Testis (tissue), 3 donors: ENCODE results near the gene JAKMIP2. TPM values are rescaled to one million over a fixed set of nuclear protein-coding genes. Genes with fewer than 3 reads are reported as not detected.

ENCODE experiments used
- DNase-seq: peaks from one replicate; pipeline ENCODE4 v3.0.0-alpha.2; 2019
- H3K27ac ChIP-seq, 2 donors: fragments of 200-600 bp; sonication (generic); one replicate each; pipeline ENCODE4 v1.5.1; 2019
- H3K27me3 ChIP-seq: fragments of 200-600 bp; sonication (generic); one replicate; pipeline ENCODE4 v1.5.1; 2019
- H3K36me3 ChIP-seq: fragments of 200-600 bp; sonication (generic); one replicate; pipeline ENCODE4 v1.5.1; 2017; ENCODE audit warnings: low read depth; ENCODE audit errors: missing control alignments
- H3K4me1 ChIP-seq: fragments of 200-600 bp; sonication (generic); one replicate; pipeline ENCODE4 v1.5.1; 2019
- H3K4me3 ChIP-seq, 2 donors: fragments of 200-600 bp; sonication (generic); one replicate each; pipeline ENCODE4 v1.5.1; 2017 to 2019
- H3K9me3 ChIP-seq: fragments of 200-600 bp; sonication (generic); one replicate; pipeline ENCODE4 v1.5.1; 2017
- POLR2A ChIP-seq: fragments of 450-650 bp; IDR thresholded peaks from one replicate; pipeline ENCODE4 v1.6.1; 2017; ENCODE audit warnings: antibody characterized with exemption, mild to moderate bottlenecking, moderate library complexity
- WGBS, 2 donors: methylation state at CpG; one replicate each; pipeline ENCODE4 v1.1.5; 2018; 5-methylcytosine and 5-hydroxymethylcytosine counted together
- intact Hi-C: fragments of 100-400 bp; cut with DNase I; formaldehyde crosslinking; loops from one replicate; pipeline ENCODE4 v1.15.1; 2023; ENCODE audit warnings: low total_unique reads
- polyA plus RNA-seq: library from polyadenylated mRNA; stranded (reverse); fragments of 350-450 nt; fragmentation: Illumina TruSeq; extraction: RNeasy Lipid Tissue Mini Kit (QIAGEN cat#74804); gene quantifications from one replicate; pipeline ENCODE4 v1.2.3, GENCODE V29; 2014; ENCODE audit warnings: low read depth, low replicate concordance; ENCODE audit not compliant: insufficient read depth
- total RNA-seq, 2 donors: library from RNA; depleted of rRNA; stranded (reverse); fragments of >200 nt; gene quantifications; one replicate each; pipeline ENCODE4 v1.2.3, GENCODE V29; 2016
- TF ChIP-seq, protein P1 (sequence below), 3 experiments: fragments of 450-650 bp in 2 of 3; fragments of 200-600 bp in 1 of 3; sonication (generic) in 1 of 3; IDR thresholded peaks; one replicate each; pipeline ENCODE4 v1.5.1; 2016 to 2019; ENCODE audit warnings: antibody characterized with exemption in 3 of 3, mild to moderate bottlenecking in 2 of 3, moderate library complexity in 1 of 3

JAKMIP2 gene
- total and polyA plus RNA-seq, 3 donors from 2014 or later: 1.7 to 7.7 (median 3.4) TPM

GRCh38 chr5:147645197-147645596, 137.3 kb downstream of the JAKMIP2 start:
- H3K27ac ChIP-seq: no peak overlapping the region
- no peak overlapping the region for H3K4me3 ChIP-seq
- DNase-seq: no peak
- intact Hi-C loops: no loop called here
- H3K27me3 ChIP-seq: no peaks in the 10 kb centered on the region
- H3K4me1 ChIP-seq: no peaks in the 10 kb centered on the region
- H3K9me3 ChIP-seq: no peaks in the 10 kb centered on the region
- H3K36me3 ChIP-seq: no peaks in the 10 kb centered on the region
- 57 to 73% methylated on average over 11 of the region's 11 CpGs for WGBS, 2 donors
- TF ChIP-seq, protein P1, sequence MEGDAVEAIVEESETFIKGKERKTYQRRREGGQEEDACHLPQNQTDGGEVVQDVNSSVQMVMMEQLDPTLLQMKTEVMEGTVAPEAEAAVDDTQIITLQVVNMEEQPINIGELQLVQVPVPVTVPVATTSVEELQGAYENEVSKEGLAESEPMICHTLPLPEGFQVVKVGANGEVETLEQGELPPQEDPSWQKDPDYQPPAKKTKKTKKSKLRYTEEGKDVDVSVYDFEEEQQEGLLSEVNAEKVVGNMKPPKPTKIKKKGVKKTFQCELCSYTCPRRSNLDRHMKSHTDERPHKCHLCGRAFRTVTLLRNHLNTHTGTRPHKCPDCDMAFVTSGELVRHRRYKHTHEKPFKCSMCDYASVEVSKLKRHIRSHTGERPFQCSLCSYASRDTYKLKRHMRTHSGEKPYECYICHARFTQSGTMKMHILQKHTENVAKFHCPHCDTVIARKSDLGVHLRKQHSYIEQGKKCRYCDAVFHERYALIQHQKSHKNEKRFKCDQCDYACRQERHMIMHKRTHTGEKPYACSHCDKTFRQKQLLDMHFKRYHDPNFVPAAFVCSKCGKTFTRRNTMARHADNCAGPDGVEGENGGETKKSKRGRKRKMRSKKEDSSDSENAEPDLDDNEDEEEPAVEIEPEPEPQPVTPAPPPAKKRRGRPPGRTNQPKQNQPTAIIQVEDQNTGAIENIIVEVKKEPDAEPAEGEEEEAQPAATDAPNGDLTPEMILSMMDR (IDR thresholded peaks at IDR 0.05): no peak
- no peak for TF ChIP-seq POLR2A

DNA sequence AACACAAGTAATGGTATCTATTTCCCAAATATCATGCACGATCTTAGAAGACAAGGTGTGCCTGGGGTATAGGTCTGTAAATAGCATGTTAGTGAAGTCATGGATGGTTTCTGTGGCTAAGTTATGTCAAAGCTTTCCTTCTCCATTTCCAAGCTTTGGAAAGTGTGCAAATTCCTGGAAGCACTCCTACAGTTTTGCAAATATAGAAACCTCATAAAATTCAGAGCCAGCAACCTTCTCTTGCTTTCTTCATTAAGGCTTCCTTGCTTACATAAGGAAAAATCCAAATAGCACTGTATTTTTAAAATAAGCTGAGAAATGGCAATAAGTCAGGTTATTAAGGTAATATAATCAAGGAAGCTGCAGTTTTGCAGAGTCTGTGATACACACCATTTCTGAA, 138.1 kb downstream of the JAKMIP2 start:
- DNase-seq: no peak
- no peaks in the 10 kb centered on the region for H3K9me3 ChIP-seq
- 90 to 96% methylated on average over 1 of the region's 1 CpG for WGBS, 2 donors
- H3K4me3 ChIP-seq: no peak overlapping the region
- no peaks in the 10 kb centered on the region for H3K36me3 ChIP-seq
- H3K27me3 ChIP-seq: no peaks in the 10 kb centered on the region
- no peak overlapping the region for H3K27ac ChIP-seq
- intact Hi-C loops: no loop called here
- H3K4me1 ChIP-seq: no peaks in the 10 kb centered on the region
- TF ChIP-seq, protein P1 (IDR thresholded peaks at IDR 0.05): no peak
- TF ChIP-seq POLR2A: no peak

DNA sequence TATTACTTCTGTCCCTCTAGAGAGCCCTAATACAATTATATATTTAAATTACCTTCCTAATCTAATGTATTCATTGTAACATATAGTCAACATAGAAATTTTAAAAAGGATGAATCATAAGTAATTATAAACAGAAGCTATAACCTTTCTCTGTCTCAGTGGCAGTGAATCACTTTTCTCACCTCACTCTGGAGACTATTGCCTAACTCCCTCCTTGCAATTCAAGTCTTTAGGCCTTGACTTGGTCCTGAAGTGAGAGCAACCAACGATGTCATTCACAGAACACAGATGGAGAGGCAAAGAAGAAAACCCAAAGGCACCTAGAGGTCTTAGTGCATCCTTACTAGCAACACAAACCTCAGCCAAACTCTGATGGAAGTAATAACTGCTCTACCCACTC, 139.4 kb downstream of the JAKMIP2 start:
- H3K4me3 ChIP-seq: no peak overlapping the region
- 65 to 86% methylated on average over 1 of the region's 1 CpG for WGBS, 2 donors

DNA sequence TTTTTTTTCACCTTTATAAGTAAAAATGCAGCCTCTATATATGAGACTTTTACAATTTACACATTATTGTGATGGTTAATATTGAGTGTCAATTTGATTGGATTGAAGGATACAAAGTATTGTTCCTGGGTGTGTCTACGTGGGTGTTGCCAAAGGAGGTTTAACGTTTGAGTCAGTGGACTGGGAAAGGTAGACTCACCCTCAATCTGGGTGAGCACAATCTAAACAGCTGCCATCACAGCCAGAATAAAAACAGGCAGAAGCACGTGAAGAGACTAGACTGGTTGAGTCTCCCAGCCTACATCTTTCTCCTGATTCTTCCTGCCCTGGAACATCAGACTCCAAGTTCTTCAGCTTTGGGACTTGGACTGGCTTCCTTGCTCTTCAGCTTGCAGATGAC, 139.9 kb downstream of the JAKMIP2 start:
- no peak overlapping the region for H3K4me3 ChIP-seq
- WGBS, 2 donors: 82 to 84% methylated on average over 3 of the region's 3 CpGs
- no peak overlapping the region for H3K27ac ChIP-seq
- H3K36me3 ChIP-seq: no peaks in the 10 kb centered on the region
- H3K27me3 ChIP-seq: no peaks in the 10 kb centered on the region
- intact Hi-C loops: no loop called here
- TF ChIP-seq POLR2A: no peak
- TF ChIP-seq, protein P1 (IDR thresholded peaks at IDR 0.05): no peak
- H3K9me3 ChIP-seq: no peaks in the 10 kb centered on the region
- no peaks in the 10 kb centered on the region for H3K4me1 ChIP-seq
- no peak for DNase-seq

More for the DNA sequence above, 139.4 kb downstream of the JAKMIP2 start:
- TF ChIP-seq, protein P1 (IDR thresholded peaks at IDR 0.05): no peak
- TF ChIP-seq POLR2A: no peak
- Histone ChIP-seq H3K9me3 (no peaks in the 10 kb centered on the region), H3K27ac (no peak overlapping the region), H3K4me1 (no peaks in the 10 kb centered on the region), H3K27me3 (no peaks in the 10 kb centered on the region), H3K36me3 (no peaks in the 10 kb centered on the region)
- DNase-seq: no peak
- intact Hi-C loops: no loop called here

DNA sequence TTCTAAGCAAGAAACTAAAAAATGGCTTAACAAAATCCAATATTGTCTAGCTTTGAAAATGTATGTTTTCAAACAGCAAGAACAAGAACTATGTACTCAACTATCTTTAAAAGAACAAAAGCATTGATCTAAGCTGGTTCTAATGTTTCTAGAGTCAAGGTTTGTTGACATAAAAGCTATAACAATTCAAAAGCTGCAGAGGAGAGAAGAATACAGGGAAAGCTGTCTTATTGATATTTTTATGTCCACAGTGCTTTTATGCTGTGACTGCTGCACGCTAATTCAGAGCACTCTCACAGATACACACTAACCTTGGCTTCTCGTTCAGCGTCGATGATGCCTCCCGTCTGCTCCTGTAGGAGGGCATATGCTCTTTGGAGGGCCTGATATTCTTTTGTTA, 143.2 kb downstream of the JAKMIP2 start:
- intact Hi-C loops: no loop called here
- Histone ChIP-seq H3K27ac (no peak overlapping the region), H3K9me3 (no peaks in the 10 kb centered on the region), H3K27me3 (no peaks in the 10 kb centered on the region), H3K36me3 (no peaks in the 10 kb centered on the region), H3K4me1 (no peaks in the 10 kb centered on the region), H3K4me3 (no peak overlapping the region)
- TF ChIP-seq, protein P1 (IDR thresholded peaks at IDR 0.05): no peak
- no peak for TF ChIP-seq POLR2A
- 78 to 93% methylated on average over 5 of the region's 5 CpGs for WGBS, 2 donors
- no peak for DNase-seq
